ENCODE results near the gene GRHL1.

The GRHL1 gene

GRCh38 chr2:9968553-9969497, 17.3 kb downstream of the GRHL1 start:
- Histone ChIP-seq H3K4me3 (ENCODE audit: low read depth in 1 of 2, low read length in 1 of 2) (no peak overlapping the region), H3K27ac (no peak overlapping the region), H3K27me3 (no peaks in the 10 kb centered on the region), H3K9me3 (no peaks in the 10 kb centered on the region), H3K4me1 (ENCODE audit: control insufficient read depth in 1 of 2, insufficient read depth in 1 of 2, low read depth in 1 of 2, low read length in 1 of 2) (peaks cover 13 to 19% of the 10 kb centered on the region in 2 experiments), H3K36me3 (no peaks in the 10 kb centered on the region)
- TF ChIP-seq CTCF (IDR thresholded peaks at IDR 0.05): no peak

GRCh38 chr2:9970200-9971044, 18.9 kb downstream of the GRHL1 start:
- no peak overlapping the region for H3K4me3 ChIP-seq (ENCODE audit: low read depth in 1 of 2, low read length in 1 of 2)
- no peak for TF ChIP-seq CTCF (IDR thresholded peaks at IDR 0.05)
- H3K4me1 ChIP-seq (ENCODE audit: control insufficient read depth in 1 of 2, insufficient read depth in 1 of 2, low read depth in 1 of 2, low read length in 1 of 2): peaks cover 2 to 3% of the 10 kb centered on the region in 2 experiments
- no peaks in the 10 kb centered on the region for H3K36me3 ChIP-seq
- H3K27me3 ChIP-seq: no peaks in the 10 kb centered on the region
- H3K27ac ChIP-seq: no peak overlapping the region
- H3K9me3 ChIP-seq: no peaks in the 10 kb centered on the region

- H3K4me1 ChIP-seq (ENCODE audit: control insufficient read depth in 1 of 2, insufficient read depth in 1 of 2, low read depth in 1 of 2, low read length in 1 of 2): no peaks in the 10 kb centered on the region
- H3K36me3 ChIP-seq: no peaks in the 10 kb centered on the region
- H3K27ac ChIP-seq: no peak overlapping the region
- no peak overlapping the region for H3K4me3 ChIP-seq (ENCODE audit: low read depth in 1 of 2, low read length in 1 of 2)
- H3K9me3 ChIP-seq: no peaks in the 10 kb centered on the region
- no peak for TF ChIP-seq CTCF (IDR thresholded peaks at IDR 0.05)
- no peaks in the 10 kb centered on the region for H3K27me3 ChIP-seq
Measured at GRCh38 chr2:9971105-9971818, 19.8 kb downstream of the GRHL1 start.

- Histone ChIP-seq H3K27ac (no peak overlapping the region), H3K27me3 (no peaks in the 10 kb centered on the region), H3K9me3 (no peaks in the 10 kb centered on the region), H3K4me3 (ENCODE audit: low read depth in 1 of 2, low read length in 1 of 2) (no peak overlapping the region), H3K4me1 (ENCODE audit: control insufficient read depth in 1 of 2, insufficient read depth in 1 of 2, low read depth in 1 of 2, low read length in 1 of 2) (no peaks in the 10 kb centered on the region), H3K36me3 (no peaks in the 10 kb centered on the region)
- TF ChIP-seq CTCF (IDR thresholded peaks at IDR 0.05): no peak
Measured at GRCh38 chr2:9971890-9972289, 20.4 kb downstream of the GRHL1 start.

All from neutrophil (primary cell).